GM18502 (cell line): ENCODE measurements around the gene CFAP20.
"Not testable (repeated sequence)": the region's sequence is repeated elsewhere in the genome, so short reads cannot be mapped to it uniquely, and the experiment has no call there.

ENCODE experiments used
- ATAC-seq: cut with Tn5 transposase; IDR thresholded peaks from one replicate; pipeline ENCODE4 v1.9.1; 2021; ENCODE audit warnings: mild to moderate bottlenecking; ENCODE audit not compliant: unreplicated experiment, poor library complexity

CFAP20 gene

DNA sequence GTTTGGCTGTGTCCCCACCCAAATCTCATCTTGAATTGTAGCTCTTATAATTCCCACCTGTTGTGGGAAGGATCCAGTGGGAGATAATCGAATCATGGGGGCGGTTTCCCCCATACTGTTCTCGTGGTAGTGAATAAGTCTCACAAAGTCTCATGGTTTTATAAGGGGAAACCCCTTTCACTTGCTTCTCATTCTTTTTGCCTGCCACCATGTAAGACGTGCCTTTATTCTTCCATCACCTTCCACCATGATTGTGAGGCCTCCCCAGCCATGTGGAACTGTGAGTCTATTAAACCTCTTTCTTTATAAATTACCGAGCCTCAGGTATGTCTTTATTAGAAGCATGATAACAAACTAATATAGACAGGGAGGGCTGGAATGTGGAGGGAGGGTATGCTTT lies 57.0 kb downstream of the CFAP20 start:
- ATAC-seq, result not testable (repeated sequence)

DNA sequence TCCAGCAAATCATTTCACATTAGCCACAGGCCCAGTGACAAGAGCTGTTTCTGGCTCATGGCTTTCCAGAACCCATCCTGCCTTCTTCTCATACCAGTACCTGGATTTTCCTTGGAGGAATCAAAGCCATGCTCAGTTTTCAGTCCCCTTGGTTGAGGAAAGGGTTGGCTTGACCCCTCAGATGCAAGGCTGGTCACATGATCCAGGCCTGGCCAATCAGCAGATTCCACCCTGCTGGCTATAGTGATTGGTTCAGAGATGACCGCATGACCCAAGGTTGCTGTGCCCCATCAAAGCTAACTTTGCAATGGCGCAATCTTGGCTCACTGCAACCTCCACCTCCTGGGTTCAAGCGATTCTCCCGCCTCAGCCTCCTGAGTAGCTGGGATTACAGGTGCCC lies 58.6 kb downstream of the CFAP20 start:
- no peak for ATAC-seq
